ENCODE results near the gene ATMIN.

DNA sequence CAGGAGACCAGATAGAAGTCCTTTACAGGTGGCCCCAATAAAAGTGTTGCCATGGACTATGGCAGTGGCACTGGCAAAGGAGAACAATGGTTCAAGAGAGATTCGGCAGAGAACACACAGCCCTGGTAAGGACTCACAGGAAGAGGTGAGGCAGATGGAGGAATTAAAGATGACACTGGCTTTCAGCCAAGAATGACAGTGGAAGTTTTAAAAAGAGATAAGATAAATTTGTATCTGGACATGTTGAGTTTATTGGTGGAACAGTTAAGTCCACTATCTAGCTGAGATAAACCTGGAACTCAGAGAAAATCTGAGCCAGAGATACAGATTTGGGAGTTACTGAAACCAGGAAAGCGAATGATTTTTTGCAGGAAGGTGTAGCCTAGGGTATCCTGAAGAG is 49.1 kb upstream of the ATMIN start:
- TF ChIP-seq CTCF (IDR thresholded peaks at IDR 0.05; ENCODE audit: low read depth, low read length, missing input control) (no peak), FOXA1 (IDR thresholded peaks at IDR 0.05) (no peak), RAD21 (IDR thresholded peaks at IDR 0.05) (no peak), YY1 (IDR thresholded peaks at IDR 0.05) (no peak), GABPA (IDR thresholded peaks at IDR 0.05 in 1 of 2, conservative IDR thresholded peaks at IDR 0.05 in 1 of 2) (no peak)
- TF ChIP-seq, protein P1, sequence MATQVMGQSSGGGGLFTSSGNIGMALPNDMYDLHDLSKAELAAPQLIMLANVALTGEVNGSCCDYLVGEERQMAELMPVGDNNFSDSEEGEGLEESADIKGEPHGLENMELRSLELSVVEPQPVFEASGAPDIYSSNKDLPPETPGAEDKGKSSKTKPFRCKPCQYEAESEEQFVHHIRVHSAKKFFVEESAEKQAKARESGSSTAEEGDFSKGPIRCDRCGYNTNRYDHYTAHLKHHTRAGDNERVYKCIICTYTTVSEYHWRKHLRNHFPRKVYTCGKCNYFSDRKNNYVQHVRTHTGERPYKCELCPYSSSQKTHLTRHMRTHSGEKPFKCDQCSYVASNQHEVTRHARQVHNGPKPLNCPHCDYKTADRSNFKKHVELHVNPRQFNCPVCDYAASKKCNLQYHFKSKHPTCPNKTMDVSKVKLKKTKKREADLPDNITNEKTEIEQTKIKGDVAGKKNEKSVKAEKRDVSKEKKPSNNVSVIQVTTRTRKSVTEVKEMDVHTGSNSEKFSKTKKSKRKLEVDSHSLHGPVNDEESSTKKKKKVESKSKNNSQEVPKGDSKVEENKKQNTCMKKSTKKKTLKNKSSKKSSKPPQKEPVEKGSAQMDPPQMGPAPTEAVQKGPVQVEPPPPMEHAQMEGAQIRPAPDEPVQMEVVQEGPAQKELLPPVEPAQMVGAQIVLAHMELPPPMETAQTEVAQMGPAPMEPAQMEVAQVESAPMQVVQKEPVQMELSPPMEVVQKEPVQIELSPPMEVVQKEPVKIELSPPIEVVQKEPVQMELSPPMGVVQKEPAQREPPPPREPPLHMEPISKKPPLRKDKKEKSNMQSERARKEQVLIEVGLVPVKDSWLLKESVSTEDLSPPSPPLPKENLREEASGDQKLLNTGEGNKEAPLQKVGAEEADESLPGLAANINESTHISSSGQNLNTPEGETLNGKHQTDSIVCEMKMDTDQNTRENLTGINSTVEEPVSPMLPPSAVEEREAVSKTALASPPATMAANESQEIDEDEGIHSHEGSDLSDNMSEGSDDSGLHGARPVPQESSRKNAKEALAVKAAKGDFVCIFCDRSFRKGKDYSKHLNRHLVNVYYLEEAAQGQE (IDR thresholded peaks at IDR 0.05): no peak

Measured in liver (tissue), 3 donors.